T-helper 1 cell (primary cell): ENCODE results near the gene XCR1.
A peak's percentile ranks its signal among the peaks of the same experiment; 100 is the strongest.
"Not testable (repeated sequence)": the region's sequence is repeated elsewhere in the genome, so short reads cannot be mapped to it uniquely, and the experiment has no call there.

Experiments used
- DNase-seq, 5 donors: peaks; one replicate each; pipeline ENCODE4 v3.0.0-alpha.2; 2012 to 2020

Gene XCR1

DNA sequence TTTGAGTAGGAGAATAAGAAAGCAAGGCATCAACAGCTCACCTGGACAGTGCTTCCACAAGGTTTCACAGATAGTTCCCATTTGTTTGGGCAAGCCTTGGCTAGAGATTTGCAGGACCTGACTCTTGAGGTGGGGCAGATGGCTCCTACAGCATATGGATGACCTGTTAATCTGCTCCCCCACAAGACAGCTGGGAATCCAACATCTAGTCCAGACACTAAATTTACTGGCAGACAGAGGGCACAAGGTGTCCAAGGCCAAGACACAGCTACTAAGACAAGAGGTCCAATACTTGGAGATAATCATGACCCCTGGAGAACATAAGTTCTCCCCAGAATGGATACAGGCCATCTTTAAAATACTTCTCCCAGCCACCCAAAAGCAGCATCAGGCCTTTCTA, 23.6 kb downstream of the XCR1 start:
- DNase-seq: not testable (repeated sequence)

DNA sequence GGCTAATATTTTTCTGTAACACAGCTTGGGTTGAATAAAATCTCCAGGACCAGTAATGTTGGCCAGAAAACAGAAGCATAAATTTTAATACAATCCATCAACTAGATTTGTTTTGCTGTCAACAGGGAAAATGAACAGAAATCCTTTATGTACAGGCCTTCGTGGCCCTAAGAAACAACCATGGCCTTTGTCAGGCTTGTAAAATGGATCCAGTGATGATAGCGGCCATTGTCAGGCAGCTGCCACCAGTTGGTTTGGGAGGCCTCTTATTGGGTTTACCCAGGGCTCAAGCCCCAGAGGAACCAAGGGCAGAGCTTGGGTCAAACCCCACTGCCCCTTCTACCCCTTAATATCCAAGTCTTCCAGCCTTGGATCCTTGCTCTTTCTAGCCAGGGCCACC, 26.1 kb downstream of the XCR1 start:
- DNase-seq: no peak

GRCh38 chr3:45997942-45998341, 29.3 kb downstream of the XCR1 start:
- DNase-seq: no peak

- DNase-seq: not testable (repeated sequence)
Observed at GRCh38 chr3:45997499-45997898, 29.8 kb downstream of the XCR1 start.

- DNase-seq: peak; percentile 71 to 89 (median 80)
Observed at GRCh38 chr3:45995236-45996192, 31.8 kb downstream of the XCR1 start, which contains the start of gene FYCO1. Gene FYCO1 (minus strand): TSS chr3:45995824. CDS start chr3:45984910, 10,914 bp downstream.

DNA sequence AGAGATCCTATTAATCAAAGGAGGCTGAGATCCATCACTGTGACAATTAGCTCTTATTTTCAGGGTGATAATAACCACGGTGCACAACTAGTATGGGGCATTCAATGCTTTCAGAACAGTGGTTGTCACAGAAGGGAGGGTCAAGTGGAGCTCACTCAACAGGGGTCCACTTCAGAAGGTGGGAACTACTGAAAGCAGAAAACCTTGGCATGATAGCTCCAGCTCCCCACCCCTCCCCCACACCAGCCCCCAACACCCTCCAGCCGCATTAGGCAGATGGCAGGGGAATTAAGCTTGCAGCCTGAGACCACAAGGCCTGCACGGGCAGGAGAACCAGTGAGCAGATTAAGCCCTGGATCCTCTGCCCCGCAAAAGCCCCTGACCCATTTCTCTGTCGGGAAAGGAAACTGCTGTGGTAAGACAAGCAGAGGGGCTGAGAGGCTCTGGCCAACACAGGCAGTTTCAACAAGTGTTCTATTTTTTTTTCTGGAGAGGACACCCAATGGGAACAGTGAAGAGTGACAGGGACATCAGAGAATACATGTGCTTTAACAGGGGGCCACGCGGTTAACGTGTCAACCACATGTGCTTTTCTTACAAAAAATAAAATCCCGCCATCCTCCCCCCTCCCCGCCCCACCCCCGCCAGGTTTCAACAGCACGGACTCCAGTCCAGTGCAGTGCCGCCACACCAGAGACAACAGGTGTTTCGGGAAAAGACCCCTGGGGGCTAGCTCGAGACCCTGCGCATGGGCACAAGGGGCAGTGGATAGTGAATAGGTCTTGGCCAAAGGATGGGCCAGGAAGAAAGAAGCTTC, 32.7 kb downstream of the XCR1 start:
- DNase-seq: peak; percentile 22 to 60 (median 40)

DNA sequence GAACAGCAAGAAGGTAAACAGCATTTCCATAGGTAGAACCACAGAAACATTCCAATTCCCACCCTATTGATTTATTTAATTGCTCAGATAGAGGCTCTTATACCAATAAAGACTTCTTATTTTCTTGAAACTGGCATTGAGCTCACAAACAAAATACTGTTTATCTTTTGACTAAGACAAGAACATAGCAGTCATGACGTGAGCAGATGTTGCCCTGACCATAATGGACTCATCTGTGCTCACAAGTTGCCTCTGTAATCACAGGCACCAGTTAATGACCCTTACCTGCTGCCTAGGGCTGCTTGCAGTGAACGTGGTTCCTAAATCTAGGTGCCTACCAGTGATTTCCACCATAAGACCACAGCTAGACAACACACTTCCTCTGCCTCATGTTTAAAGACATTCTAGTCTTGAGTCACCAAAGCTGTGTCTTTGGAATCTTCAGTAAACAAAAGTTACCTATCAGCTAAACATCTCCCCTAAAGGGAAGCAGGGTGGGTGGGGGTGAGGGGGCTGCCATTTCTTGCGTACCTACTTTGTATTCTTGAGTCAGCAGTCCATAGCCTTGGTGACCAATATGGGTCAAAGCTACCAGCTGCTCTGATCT, 33.8 kb downstream of the XCR1 start:
- peak in 2 of 5 donors; percentile 23 to 67 for DNase-seq

GRCh38 chr3:45992821-45993221, 34.5 kb downstream of the XCR1 start:
- peak in 1 of 5 donors; percentile 48 for DNase-seq

DNA sequence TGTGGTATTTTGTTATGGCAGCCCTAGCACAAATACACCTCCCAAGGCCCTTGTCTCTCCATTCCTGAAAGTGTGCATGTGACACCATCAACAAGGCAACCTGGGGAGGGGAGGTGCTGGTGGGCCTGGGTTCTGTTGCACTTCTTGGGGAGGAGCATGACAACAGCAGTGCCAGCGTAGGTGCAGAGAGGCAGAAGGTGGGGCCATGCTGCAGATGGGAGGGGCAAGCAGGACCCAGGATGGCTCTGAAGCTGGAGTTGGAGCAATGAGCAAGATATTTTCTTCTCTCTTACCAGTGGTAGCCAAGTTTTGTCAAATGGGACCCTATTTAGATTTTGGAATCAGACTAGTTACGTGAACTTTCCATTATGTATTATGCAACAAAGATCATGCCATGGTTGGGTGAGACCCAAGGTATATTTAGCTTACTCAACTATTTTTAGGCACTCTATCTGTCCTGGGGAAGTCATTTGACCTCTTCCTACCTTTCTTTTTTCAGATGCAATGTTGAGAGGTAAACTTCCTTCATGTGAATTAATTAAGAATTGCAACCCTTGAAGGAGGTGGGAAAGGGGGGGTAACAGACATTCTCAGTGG, 35.1 kb downstream of the XCR1 start:
- no peak for DNase-seq

DNA sequence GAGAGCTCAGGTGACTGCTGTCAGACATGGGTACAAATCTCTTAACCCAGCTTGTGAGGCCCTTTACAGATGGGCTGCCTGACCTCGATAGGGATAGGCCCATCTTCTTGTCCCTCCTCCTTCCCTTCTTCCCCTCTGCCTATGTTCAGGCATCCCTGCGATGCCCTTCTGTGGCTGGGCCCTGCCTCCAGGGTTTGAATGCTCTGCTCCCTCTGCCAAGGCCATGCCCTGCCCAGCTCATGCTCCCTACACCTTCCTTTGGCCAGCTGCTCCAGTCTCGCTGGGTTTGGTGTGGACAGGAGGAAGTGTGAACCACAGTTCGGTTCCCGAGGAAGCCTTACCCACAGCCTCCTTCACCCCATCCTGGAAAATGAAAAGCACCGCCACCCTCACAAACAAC, 35.9 kb downstream of the XCR1 start:
- no peak for DNase-seq

DNA sequence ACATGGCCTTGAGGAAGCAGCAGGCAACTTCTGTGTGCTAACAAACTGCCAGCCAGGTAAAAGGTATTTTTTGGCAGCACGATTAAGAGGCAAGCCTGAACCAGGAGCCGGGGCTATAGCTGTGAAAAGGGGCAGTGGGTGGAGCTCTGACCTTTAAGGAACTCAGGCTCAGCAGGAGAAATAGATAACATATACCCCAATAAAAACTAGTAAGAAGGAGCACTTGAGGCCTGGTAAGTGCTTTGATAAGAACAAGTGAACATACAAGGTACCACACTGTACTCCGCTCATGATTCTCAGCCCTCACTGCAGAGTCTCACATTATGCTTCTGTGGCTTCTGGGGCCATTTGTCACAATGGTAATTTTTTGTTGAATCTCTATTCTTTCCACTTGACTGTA, 37.1 kb downstream of the XCR1 start:
- DNase-seq: no peak

DNA sequence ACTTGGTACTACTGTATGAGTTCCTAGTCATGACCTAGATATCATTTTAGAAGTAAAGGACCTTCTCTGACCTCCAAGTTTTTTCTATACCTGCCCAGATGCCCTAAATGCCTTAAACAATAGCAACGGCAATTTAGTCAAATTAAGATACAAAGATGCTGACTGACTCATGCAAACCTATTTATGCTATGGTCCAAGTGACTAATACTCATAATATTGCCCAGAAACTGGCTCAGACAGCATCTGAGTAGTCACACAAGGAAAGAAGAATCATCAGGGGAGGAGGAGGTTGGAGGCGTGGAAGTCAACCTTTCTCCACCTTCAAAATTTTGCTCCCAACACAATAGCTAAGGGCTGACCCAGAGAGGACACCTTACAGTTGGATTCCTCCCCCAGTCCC, 38.5 kb downstream of the XCR1 start:
- no peak for DNase-seq

- no peak for DNase-seq
Observed at GRCh38 chr3:45988362-45988761, 38.9 kb downstream of the XCR1 start.

DNA sequence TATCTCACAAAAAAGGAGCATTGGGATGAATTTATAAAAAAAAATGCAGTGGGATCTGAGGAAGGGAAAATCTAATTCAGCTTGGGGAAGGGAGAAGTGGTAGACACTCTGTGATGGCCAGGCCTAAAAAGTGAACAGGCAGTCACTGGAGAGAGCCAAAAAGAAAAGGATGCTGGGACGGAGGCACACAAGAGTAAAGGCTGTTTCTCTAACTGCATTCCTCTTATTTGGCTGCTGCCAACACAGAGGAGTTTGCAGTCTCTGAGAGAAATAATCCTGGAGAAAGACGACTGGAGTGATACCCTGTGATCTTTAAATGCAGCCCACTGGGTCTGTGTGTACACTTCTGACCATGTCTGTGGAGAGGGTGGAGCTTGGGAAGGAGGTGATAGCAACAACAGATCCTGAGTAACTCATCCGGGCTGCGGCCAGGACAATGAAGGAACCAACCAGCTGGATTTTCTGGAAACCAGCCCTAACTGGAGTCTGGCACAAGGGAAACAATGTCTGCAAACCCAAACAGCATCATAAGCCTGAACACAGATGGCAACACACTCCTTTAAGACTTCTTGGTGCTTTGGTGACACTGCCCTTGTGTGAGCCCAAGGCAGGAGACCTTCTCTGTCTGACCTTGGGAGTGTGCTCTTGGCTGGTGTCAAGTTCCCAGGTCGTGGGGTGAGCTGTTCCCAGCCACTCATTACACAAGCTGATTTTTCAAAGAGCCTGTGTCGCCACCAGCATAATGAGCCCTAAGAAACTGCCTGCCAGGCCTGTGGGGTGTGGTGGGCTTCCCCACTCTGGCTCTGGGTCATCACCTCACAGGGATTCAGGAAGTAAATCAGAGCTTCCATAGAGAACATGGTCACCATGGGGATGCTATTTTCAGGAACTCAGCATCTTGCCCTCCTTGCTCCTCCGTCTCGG, 39.7 kb downstream of the XCR1 start:
- DNase-seq: no peak

DNA sequence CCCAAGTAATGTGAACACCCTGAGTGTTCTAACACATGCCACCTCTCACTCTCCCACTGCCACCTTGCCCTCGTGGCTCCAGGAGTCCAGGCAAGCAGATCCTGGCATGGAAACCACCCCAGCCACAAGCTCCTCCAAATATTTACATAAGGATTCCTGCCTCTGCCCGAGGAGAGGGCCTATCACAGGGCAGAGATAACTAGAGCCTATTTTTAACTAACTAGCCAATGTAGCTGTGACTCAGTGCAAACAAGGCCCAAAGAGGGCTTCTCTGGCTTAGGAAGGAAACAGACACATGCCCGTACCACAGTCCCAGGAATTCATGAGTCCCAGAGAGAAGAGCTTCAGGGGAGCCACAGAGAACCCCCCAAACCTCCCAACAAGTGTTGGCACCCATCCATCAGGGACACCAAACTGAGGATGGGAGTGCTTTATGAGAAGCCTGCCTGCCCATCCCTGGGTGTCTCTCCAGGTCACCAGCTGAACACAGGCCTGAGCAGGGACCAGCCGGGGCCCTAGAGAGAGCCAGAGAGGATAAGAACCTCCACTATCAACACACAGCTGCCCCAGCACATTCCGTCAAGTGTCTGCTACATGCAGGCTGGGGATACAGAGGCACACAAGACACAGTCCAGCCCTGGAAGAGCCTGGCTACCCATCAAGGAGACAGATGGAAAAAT, 40.8 kb downstream of the XCR1 start:
- no peak for DNase-seq

GRCh38 chr3:45985532-45986302, 41.6 kb downstream of the XCR1 start:
- no peak for DNase-seq

GRCh38 chr3:45984331-45985312, 42.7 kb downstream of the XCR1 start:
- no peak for DNase-seq

- no peak for DNase-seq
Observed at GRCh38 chr3:45983770-45984169, 43.5 kb downstream of the XCR1 start.
